Panc1 (cell line): Measurements from ENCODE around the gene LRRC73.

Source experiments
- POLR2AphosphoS5 ChIP-seq: IDR thresholded peaks from 2 replicates; pipeline ENCODE4 v1.6.1; 2012; ENCODE audit warnings: mild to moderate bottlenecking, low read depth, low read length, moderate library complexity
- TCF7L2 ChIP-seq: IDR thresholded peaks from 2 replicates; pipeline ENCODE4 v1.6.1; 2011; ENCODE audit warnings: mild to moderate bottlenecking, low read depth, low read length, inconsistent platforms
- TF ChIP-seq, protein P1 (sequence below): fragments of 450-650 bp; IDR thresholded peaks from 2 replicates; pipeline ENCODE4 v1.5.1; 2017; ENCODE audit warnings: mild to moderate bottlenecking

GRCh38 chr6:43505718-43506117 is 4.4 kb downstream of the LRRC73 start:
- TF ChIP-seq, protein P1, sequence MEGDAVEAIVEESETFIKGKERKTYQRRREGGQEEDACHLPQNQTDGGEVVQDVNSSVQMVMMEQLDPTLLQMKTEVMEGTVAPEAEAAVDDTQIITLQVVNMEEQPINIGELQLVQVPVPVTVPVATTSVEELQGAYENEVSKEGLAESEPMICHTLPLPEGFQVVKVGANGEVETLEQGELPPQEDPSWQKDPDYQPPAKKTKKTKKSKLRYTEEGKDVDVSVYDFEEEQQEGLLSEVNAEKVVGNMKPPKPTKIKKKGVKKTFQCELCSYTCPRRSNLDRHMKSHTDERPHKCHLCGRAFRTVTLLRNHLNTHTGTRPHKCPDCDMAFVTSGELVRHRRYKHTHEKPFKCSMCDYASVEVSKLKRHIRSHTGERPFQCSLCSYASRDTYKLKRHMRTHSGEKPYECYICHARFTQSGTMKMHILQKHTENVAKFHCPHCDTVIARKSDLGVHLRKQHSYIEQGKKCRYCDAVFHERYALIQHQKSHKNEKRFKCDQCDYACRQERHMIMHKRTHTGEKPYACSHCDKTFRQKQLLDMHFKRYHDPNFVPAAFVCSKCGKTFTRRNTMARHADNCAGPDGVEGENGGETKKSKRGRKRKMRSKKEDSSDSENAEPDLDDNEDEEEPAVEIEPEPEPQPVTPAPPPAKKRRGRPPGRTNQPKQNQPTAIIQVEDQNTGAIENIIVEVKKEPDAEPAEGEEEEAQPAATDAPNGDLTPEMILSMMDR = peak; percentile 29
- TF ChIP-seq TCF7L2 = no peak
- TF ChIP-seq POLR2AphosphoS5 = no peak
